ENCODE results near the gene DDT.
"Not testable (repeated sequence)": the region's sequence is repeated elsewhere in the genome, so short reads cannot be mapped to it uniquely, and the experiment has no call there.

Gene DDT

GRCh38 chr22:23986538-23987178, 12.4 kb upstream of the DDT start:
- not testable (repeated sequence) for H3K36me3 ChIP-seq (ENCODE audit: control insufficient read depth, insufficient read depth, low read length)

GRCh38 chr22:23986089-23986488, 11.8 kb upstream of the DDT start:
- not testable (repeated sequence) for H3K27me3 ChIP-seq (ENCODE audit: control insufficient read depth, insufficient read depth, low read length); H3K27ac ChIP-seq (ENCODE audit: low read depth, low read length); H3K4me1 ChIP-seq (ENCODE audit: control insufficient read depth, insufficient read depth, low read length); H3K4me3 ChIP-seq (ENCODE audit: low read depth, low read length); H3K9me3 ChIP-seq (ENCODE audit: control insufficient read depth, insufficient read depth, low read length); H3K9ac ChIP-seq (ENCODE audit: low read depth, low read length); H3K36me3 ChIP-seq (ENCODE audit: control insufficient read depth, insufficient read depth, low read length)

More at GRCh38 chr22:23986538-23987178, 12.4 kb upstream of the DDT start:
- H3K27me3 ChIP-seq (ENCODE audit: control insufficient read depth, insufficient read depth, low read length); H3K4me3 ChIP-seq (ENCODE audit: low read depth, low read length); H3K4me1 ChIP-seq (ENCODE audit: control insufficient read depth, insufficient read depth, low read length); H3K27ac ChIP-seq (ENCODE audit: low read depth, low read length); H3K9me3 ChIP-seq (ENCODE audit: control insufficient read depth, insufficient read depth, low read length); H3K9ac ChIP-seq (ENCODE audit: low read depth, low read length): not testable (repeated sequence)

- Histone ChIP-seq H3K27me3 (ENCODE audit: control insufficient read depth, insufficient read depth, low read length) (no peaks in the 10 kb centered on the region), H3K9me3 (ENCODE audit: control insufficient read depth, insufficient read depth, low read length) (no peaks in the 10 kb centered on the region), H3K4me1 (ENCODE audit: control insufficient read depth, insufficient read depth, low read length) (no peaks in the 10 kb centered on the region), H3K9ac (ENCODE audit: low read depth, low read length) (no peak overlapping the region), H3K4me3 (ENCODE audit: low read depth, low read length) (no peak overlapping the region), H3K36me3 (ENCODE audit: control insufficient read depth, insufficient read depth, low read length) (no peaks in the 10 kb centered on the region), H3K27ac (ENCODE audit: low read depth, low read length) (peak overlapping the region; percentile 26)
These were observed 10.2 kb upstream of the DDT start for GRCh38 chr22:23984430-23984829.

GRCh38 chr22:23980567-23980966, 6.3 kb upstream of the DDT start:
- H3K9me3 ChIP-seq (ENCODE audit: control insufficient read depth, insufficient read depth, low read length); H3K27ac ChIP-seq (ENCODE audit: low read depth, low read length); H3K27me3 ChIP-seq (ENCODE audit: control insufficient read depth, insufficient read depth, low read length); H3K4me3 ChIP-seq (ENCODE audit: low read depth, low read length); H3K36me3 ChIP-seq (ENCODE audit: control insufficient read depth, insufficient read depth, low read length); H3K4me1 ChIP-seq (ENCODE audit: control insufficient read depth, insufficient read depth, low read length); H3K9ac ChIP-seq (ENCODE audit: low read depth, low read length): not testable (repeated sequence)

GRCh38 chr22:23979557-23980240, 5.5 kb upstream of the DDT start, which contains the start of gene GSTT2:
Gene GSTT2, plus strand, starts transcription at chr22:23980134.
- not testable (repeated sequence) for H3K4me3 ChIP-seq (ENCODE audit: low read depth, low read length); H3K36me3 ChIP-seq (ENCODE audit: control insufficient read depth, insufficient read depth, low read length); H3K27ac ChIP-seq (ENCODE audit: low read depth, low read length); H3K4me1 ChIP-seq (ENCODE audit: control insufficient read depth, insufficient read depth, low read length); H3K9me3 ChIP-seq (ENCODE audit: control insufficient read depth, insufficient read depth, low read length); H3K27me3 ChIP-seq (ENCODE audit: control insufficient read depth, insufficient read depth, low read length); H3K9ac ChIP-seq (ENCODE audit: low read depth, low read length)

- H3K36me3 ChIP-seq (ENCODE audit: control insufficient read depth, insufficient read depth, low read length); H3K4me3 ChIP-seq (ENCODE audit: low read depth, low read length); H3K27ac ChIP-seq (ENCODE audit: low read depth, low read length); H3K9me3 ChIP-seq (ENCODE audit: control insufficient read depth, insufficient read depth, low read length); H3K4me1 ChIP-seq (ENCODE audit: control insufficient read depth, insufficient read depth, low read length); H3K27me3 ChIP-seq (ENCODE audit: control insufficient read depth, insufficient read depth, low read length); H3K9ac ChIP-seq (ENCODE audit: low read depth, low read length): not testable (repeated sequence)
These were observed 3.1 kb upstream of the DDT start for GRCh38 chr22:23977304-23977703.

- H3K9ac ChIP-seq (ENCODE audit: low read depth, low read length); H3K4me3 ChIP-seq (ENCODE audit: low read depth, low read length); H3K27me3 ChIP-seq (ENCODE audit: control insufficient read depth, insufficient read depth, low read length); H3K4me1 ChIP-seq (ENCODE audit: control insufficient read depth, insufficient read depth, low read length); H3K9me3 ChIP-seq (ENCODE audit: control insufficient read depth, insufficient read depth, low read length); H3K27ac ChIP-seq (ENCODE audit: low read depth, low read length): not testable (repeated sequence)
- peaks cover 21% of the 10 kb centered on the region for H3K36me3 ChIP-seq (ENCODE audit: control insufficient read depth, insufficient read depth, low read length)
These were observed 653 bp upstream of the DDT start for GRCh38 chr22:23974836-23975352.

- H3K9me3 ChIP-seq (ENCODE audit: control insufficient read depth, insufficient read depth, low read length); H3K4me3 ChIP-seq (ENCODE audit: low read depth, low read length); H3K27me3 ChIP-seq (ENCODE audit: control insufficient read depth, insufficient read depth, low read length); H3K27ac ChIP-seq (ENCODE audit: low read depth, low read length); H3K4me1 ChIP-seq (ENCODE audit: control insufficient read depth, insufficient read depth, low read length); H3K9ac ChIP-seq (ENCODE audit: low read depth, low read length): not testable (repeated sequence)
- H3K36me3 ChIP-seq (ENCODE audit: control insufficient read depth, insufficient read depth, low read length): peaks cover 31% of the 10 kb centered on the region
These were observed 2.3 kb downstream of the DDT start for GRCh38 chr22:23971927-23972326.

- H3K4me3 ChIP-seq (ENCODE audit: low read depth, low read length): no peak overlapping the region
- H3K9ac ChIP-seq (ENCODE audit: low read depth, low read length): no peak overlapping the region
- H3K27ac ChIP-seq (ENCODE audit: low read depth, low read length): no peak overlapping the region
- peaks cover 31% of the 10 kb centered on the region for H3K36me3 ChIP-seq (ENCODE audit: control insufficient read depth, insufficient read depth, low read length)
- H3K9me3 ChIP-seq (ENCODE audit: control insufficient read depth, insufficient read depth, low read length): no peaks in the 10 kb centered on the region
- H3K27me3 ChIP-seq (ENCODE audit: control insufficient read depth, insufficient read depth, low read length): no peaks in the 10 kb centered on the region
- H3K4me1 ChIP-seq (ENCODE audit: control insufficient read depth, insufficient read depth, low read length): no peaks in the 10 kb centered on the region
These were observed 3.3 kb downstream of the DDT start for GRCh38 chr22:23970816-23971486.

GRCh38 chr22:23970201-23970641, 4.0 kb downstream of the DDT start:
- H3K27ac ChIP-seq (ENCODE audit: low read depth, low read length): no peak overlapping the region

GRCh38 chr22:23969071-23969470, 5.2 kb downstream of the DDT start:
- Histone ChIP-seq H3K4me3 (ENCODE audit: low read depth, low read length) (no peak overlapping the region), H3K4me1 (ENCODE audit: control insufficient read depth, insufficient read depth, low read length) (no peaks in the 10 kb centered on the region), H3K9ac (ENCODE audit: low read depth, low read length) (no peak overlapping the region), H3K27me3 (ENCODE audit: control insufficient read depth, insufficient read depth, low read length) (no peaks in the 10 kb centered on the region), H3K27ac (ENCODE audit: low read depth, low read length) (no peak overlapping the region), H3K36me3 (ENCODE audit: control insufficient read depth, insufficient read depth, low read length) (peaks cover 31% of the 10 kb centered on the region), H3K9me3 (ENCODE audit: control insufficient read depth, insufficient read depth, low read length) (no peaks in the 10 kb centered on the region)

More at GRCh38 chr22:23970201-23970641, 4.0 kb downstream of the DDT start:
- Histone ChIP-seq H3K4me1 (ENCODE audit: control insufficient read depth, insufficient read depth, low read length) (no peaks in the 10 kb centered on the region), H3K9ac (ENCODE audit: low read depth, low read length) (no peak overlapping the region), H3K27me3 (ENCODE audit: control insufficient read depth, insufficient read depth, low read length) (no peaks in the 10 kb centered on the region), H3K9me3 (ENCODE audit: control insufficient read depth, insufficient read depth, low read length) (no peaks in the 10 kb centered on the region), H3K4me3 (ENCODE audit: low read depth, low read length) (no peak overlapping the region), H3K36me3 (ENCODE audit: control insufficient read depth, insufficient read depth, low read length) (peaks cover 31% of the 10 kb centered on the region)

All from HUES48 (cell line).